ENCODE measurements around the gene PDLIM5.
"Not testable (repeated sequence)": the region's sequence is repeated elsewhere in the genome, so short reads cannot be mapped to it uniquely, and the experiment has no call there.

The PDLIM5 gene

GRCh38 chr4:94615451-94615850 lies 163.7 kb downstream of the PDLIM5 start:
- H3K4me3 ChIP-seq (ENCODE audit: low read depth, low read length), result no peak overlapping the region
- TF ChIP-seq CTCF (IDR thresholded peaks at IDR 0.05; ENCODE audit: insufficient read depth, low read depth, low read length, missing control alignments), result no peak
- no peak for DNase-seq (ENCODE audit: low read depth)

GRCh38 chr4:94621491-94622080 lies 169.8 kb downstream of the PDLIM5 start:
- peak; percentile 53 for DNase-seq (ENCODE audit: low read depth)
- peak; percentile 64 for TF ChIP-seq CTCF (IDR thresholded peaks at IDR 0.05; ENCODE audit: insufficient read depth, low read depth, low read length, missing control alignments)
- no peak overlapping the region for H3K4me3 ChIP-seq (ENCODE audit: low read depth, low read length)

- no peak for DNase-seq (ENCODE audit: low read depth)
- H3K4me3 ChIP-seq (ENCODE audit: low read depth, low read length), result no peak overlapping the region
- no peak for TF ChIP-seq CTCF (IDR thresholded peaks at IDR 0.05; ENCODE audit: insufficient read depth, low read depth, low read length, missing control alignments)
Observed at GRCh38 chr4:94623126-94623911, 171.6 kb downstream of the PDLIM5 start.

- no peak overlapping the region for H3K4me3 ChIP-seq (ENCODE audit: low read depth, low read length)
- no peak for TF ChIP-seq CTCF (IDR thresholded peaks at IDR 0.05; ENCODE audit: insufficient read depth, low read depth, low read length, missing control alignments)
- DNase-seq (ENCODE audit: low read depth), result no peak
Observed at GRCh38 chr4:94626942-94627341, 175.2 kb downstream of the PDLIM5 start.

- DNase-seq (ENCODE audit: low read depth), result not testable (repeated sequence)
Observed at GRCh38 chr4:94629058-94629457, 177.3 kb downstream of the PDLIM5 start.

GRCh38 chr4:94629837-94630236 lies 178.1 kb downstream of the PDLIM5 start:
- no peak for DNase-seq (ENCODE audit: low read depth)
- H3K4me3 ChIP-seq (ENCODE audit: low read depth, low read length), result no peak overlapping the region
- TF ChIP-seq CTCF (IDR thresholded peaks at IDR 0.05; ENCODE audit: insufficient read depth, low read depth, low read length, missing control alignments), result no peak

More at GRCh38 chr4:94629058-94629457, 177.3 kb downstream of the PDLIM5 start:
- not testable (repeated sequence) for H3K4me3 ChIP-seq (ENCODE audit: low read depth, low read length)

- TF ChIP-seq CTCF (IDR thresholded peaks at IDR 0.05; ENCODE audit: insufficient read depth, low read depth, low read length, missing control alignments), result no peak
- H3K4me3 ChIP-seq (ENCODE audit: low read depth, low read length), result no peak overlapping the region
Observed at GRCh38 chr4:94634271-94634670, 182.5 kb downstream of the PDLIM5 start.

More at GRCh38 chr4:94634271-94634670, 182.5 kb downstream of the PDLIM5 start:
- no peak for DNase-seq (ENCODE audit: low read depth)
